Subcutaneous adipose tissue (tissue), 4 donors: Measurements from ENCODE around the gene RANBP3L. TPM values are rescaled to one million over a fixed set of nuclear protein-coding genes. Genes with fewer than 3 reads are reported as not detected.

Source experiments
- CTCF ChIP-seq: fragments of 450-650 bp; IDR thresholded peaks from one replicate; pipeline ENCODE4 v1.5.1; 2016; ENCODE audit warnings: low read depth, mild to moderate bottlenecking, control low read depth, antibody characterized with exemption, moderate library complexity
- total RNA-seq, 4 donors: library from RNA; depleted of rRNA; stranded (reverse); fragments of >200 nt; gene quantifications; one replicate each; pipeline ENCODE4 v1.1.0, GENCODE V29; 2016

RANBP3L gene
- total RNA-seq, 4 donors from 2014 or later, result 4.2 to 17.4 (median 6.9) TPM

GRCh38 chr5:36214436-36214835 lies 87.3 kb downstream of the RANBP3L start:
- TF ChIP-seq CTCF, result no peak

GRCh38 chr5:36209664-36210063 lies 92.0 kb downstream of the RANBP3L start:
- no peak for TF ChIP-seq CTCF

- TF ChIP-seq CTCF, result no peak
Measured at GRCh38 chr5:36208786-36209185, 92.9 kb downstream of the RANBP3L start.

GRCh38 chr5:36206913-36207312 lies 94.8 kb downstream of the RANBP3L start:
- TF ChIP-seq CTCF, result no peak

- no peak for TF ChIP-seq CTCF
Measured at GRCh38 chr5:36205329-36205728, 96.4 kb downstream of the RANBP3L start.

GRCh38 chr5:36202521-36202961 lies 99.2 kb downstream of the RANBP3L start:
- TF ChIP-seq CTCF, result no peak

- TF ChIP-seq CTCF, result no peak
Measured at GRCh38 chr5:36200513-36200912, 101.2 kb downstream of the RANBP3L start.
